Keratinocyte (primary cell): ENCODE measurements around the gene EIF4G2. TPM values are rescaled to one million over a fixed set of nuclear protein-coding genes. Genes with fewer than 3 reads are reported as not detected.

Experiments used
- DNase-seq: peaks from one replicate; pipeline ENCODE4 v3.0.0-alpha.2; 2011; ENCODE audit warnings: low read depth, missing footprints, low spot score
- FAIRE-seq: peaks from 2 replicates; lab custom pipeline; 2011; peaks lifted over from hg19 to GRCh38; lab: Jason Lieb, UNC
- H2AFZ ChIP-seq: 2 replicates; pipeline ENCODE4 v1.6.0; 2012; ENCODE audit warnings: low read length, control low read depth, inconsistent platforms; ENCODE audit not compliant: control insufficient read depth
- H3K27ac ChIP-seq: 2 replicates; pipeline ENCODE4 v1.5.1; 2011; ENCODE audit warnings: low read length; ENCODE audit not compliant: control insufficient read depth, insufficient read depth
- H3K27me3 ChIP-seq: 3 replicates; pipeline ENCODE4 v1.6.0; 2011; ENCODE audit warnings: low read length; ENCODE audit not compliant: control insufficient read depth, insufficient read depth; ENCODE audit errors: extremely low read depth
- H3K36me3 ChIP-seq, 2 experiments: 2 replicates in 1 of 2; 3 replicates in 1 of 2; pipeline ENCODE4 v1.5.1; 2011; ENCODE audit warnings: low read length in 2 of 2, mild to moderate bottlenecking in 1 of 2; ENCODE audit not compliant: control insufficient read depth in 2 of 2, insufficient read depth in 2 of 2; ENCODE audit errors: extremely low read depth in 1 of 2
- H3K4me1 ChIP-seq: 3 replicates; pipeline ENCODE4 v1.5.1; 2011; ENCODE audit warnings: low read length; ENCODE audit not compliant: control insufficient read depth, insufficient read depth; ENCODE audit errors: extremely low read depth
- H3K4me2 ChIP-seq: 3 replicates; pipeline ENCODE4 v1.6.0; 2011; ENCODE audit warnings: low read depth, low read length; ENCODE audit not compliant: control insufficient read depth, insufficient read depth; ENCODE audit errors: extremely low read depth
- H3K4me3 ChIP-seq, 3 experiments: fragments of 200-600 bp in 1 of 3; sonication (generic) in 1 of 3; 2 replicates in 2 of 3; 3 replicates in 1 of 3; pipeline ENCODE4 v1.5.1; 2011 to 2016; ENCODE audit warnings: low read length in 3 of 3, mild to moderate bottlenecking in 3 of 3, control low read depth in 2 of 3, inconsistent platforms in 1 of 3, low read depth in 1 of 3, mixed read lengths in 1 of 3, mixed run types in 1 of 3, moderate library complexity in 1 of 3; ENCODE audit not compliant: control insufficient read depth in 2 of 3, insufficient read depth in 2 of 3; ENCODE audit errors: extremely low read depth in 1 of 3
- H3K79me2 ChIP-seq: 2 replicates; pipeline ENCODE4 v1.6.0; 2012; ENCODE audit warnings: low read length; ENCODE audit not compliant: control insufficient read depth, insufficient read depth
- H3K9ac ChIP-seq: 3 replicates; pipeline ENCODE4 v1.6.0; 2011; ENCODE audit warnings: low read length; ENCODE audit not compliant: control insufficient read depth, insufficient read depth; ENCODE audit errors: extremely low read depth
- H3K9me1 ChIP-seq: 3 replicates; pipeline ENCODE4 v1.6.0; 2011; ENCODE audit warnings: low read length; ENCODE audit not compliant: control insufficient read depth, insufficient read depth; ENCODE audit errors: extremely low read depth
- H3K9me3 ChIP-seq: 2 replicates; pipeline ENCODE4 v1.5.1; 2012; ENCODE audit warnings: low read depth, low read length; ENCODE audit not compliant: control insufficient read depth
- H4K20me1 ChIP-seq: 3 replicates; pipeline ENCODE4 v1.6.0; 2011; ENCODE audit warnings: low read length; ENCODE audit not compliant: control insufficient read depth, insufficient read depth; ENCODE audit errors: extremely low read depth
- CTCF ChIP-seq, 3 experiments: IDR thresholded peaks in 1 of 3; conservative IDR thresholded peaks in 1 of 3; optimal IDR thresholded peaks in 1 of 3; 2 replicates in 2 of 3; 3 replicates in 1 of 3; pipeline versions ENCODE3 to v1.5.1; 2011; ENCODE audit warnings: low read length in 3 of 3, mild to moderate bottlenecking in 3 of 3, moderate library complexity in 2 of 3, control low read depth in 1 of 3, inconsistent platforms in 1 of 3; ENCODE audit not compliant: insufficient read depth in 2 of 3; ENCODE audit errors: extremely low read depth in 1 of 3
- EZH2 ChIP-seq: IDR thresholded peaks from one replicate; pipeline ENCODE4 v1.6.1; 2012; ENCODE audit warnings: inconsistent platforms, mild to moderate bottlenecking, low read length, moderate library complexity
- dilution Hi-C: fragments of 300-500 bp; cut with MboI; formaldehyde crosslinking; loops from one replicate; pipeline ENCODE4 v1.7.0; 2020; ENCODE audit warnings: low sequenced_read_pairs; ENCODE audit not compliant: extremely low pct_ligation_motif_present
- polyA plus RNA-seq, 5 experiments: library from polyadenylated mRNA; depleted of rRNA in 3 of 5; stranded (reverse) in 3 of 5; stranded (forward) in 1 of 5; unstranded in 1 of 5; fragments of >200 nt; gene quantifications; 1 replicate in 1 of 5; 2 replicates in 3 of 5; 3 replicates in 1 of 5; pipeline versions ENCODE4 v1.2.1 to v1.2.3, GENCODE V29; 2011 to 2012; ENCODE audit warnings: missing spikeins in 2 of 5, low read depth in 1 of 5, low replicate concordance in 1 of 5

EIF4G2 gene
- polyA plus RNA-seq, 1 donor (not counting 4 experiments of a cell fraction or from before 2014, with no cell fraction given) = 643 TPM

GRCh38 chr11:10752486-10752885, 56.2 kb downstream of the EIF4G2 start:
- H3K4me3 ChIP-seq = peak overlapping the region in 2 of 3 experiments; percentile 93 to 97
- no peak overlapping the region for H3K9ac ChIP-seq
- no peaks in the 10 kb centered on the region for H3K9me3 ChIP-seq
- H3K4me1 ChIP-seq = peaks cover 7% of the 10 kb centered on the region
- peaks cover 7 to 13% of the 10 kb centered on the region in 2 experiments for H3K36me3 ChIP-seq
- H3K9me1 ChIP-seq = no peaks in the 10 kb centered on the region
- H3K79me2 ChIP-seq = peaks cover 20% of the 10 kb centered on the region
- H3K27ac ChIP-seq = no peak overlapping the region
- DNase-seq = no peak
- no peak for TF ChIP-seq EZH2
- TF ChIP-seq CTCF (optimal IDR thresholded peaks at IDR 0.05 in 1 of 3, IDR thresholded peaks at IDR 0.05 in 1 of 3, conservative IDR thresholded peaks at IDR 0.05 in 1 of 3; ENCODE audit: extremely low read depth in 1 of 3, insufficient read depth in 2 of 3, low read length in 3 of 3) = no peak
- H3K27me3 ChIP-seq = no peaks in the 10 kb centered on the region
- dilution Hi-C loops = no loop called here
- H2AFZ ChIP-seq = no peak overlapping the region
- FAIRE-seq = no peak
- H4K20me1 ChIP-seq = no peaks in the 10 kb centered on the region
- H3K4me2 ChIP-seq = peak overlapping the region; percentile 90

- peak overlapping the region; percentile 90 for H3K4me2 ChIP-seq
- no peak overlapping the region for H2AFZ ChIP-seq
- no peaks in the 10 kb centered on the region for H3K9me1 ChIP-seq
- no peak for FAIRE-seq
- peak overlapping the region; percentile 94 for H3K27ac ChIP-seq
- peaks cover 4 to 10% of the 10 kb centered on the region in 2 experiments for H3K36me3 ChIP-seq
- H3K4me1 ChIP-seq = peaks cover 7% of the 10 kb centered on the region
- DNase-seq = no peak
- H3K9me3 ChIP-seq = no peaks in the 10 kb centered on the region
- no peaks in the 10 kb centered on the region for H3K27me3 ChIP-seq
- peak overlapping the region; percentile 73 to 97 (median 93) for H3K4me3 ChIP-seq
- peaks cover 20% of the 10 kb centered on the region for H3K79me2 ChIP-seq
- no peak for TF ChIP-seq EZH2
- TF ChIP-seq CTCF (optimal IDR thresholded peaks at IDR 0.05 in 1 of 3, IDR thresholded peaks at IDR 0.05 in 1 of 3, conservative IDR thresholded peaks at IDR 0.05 in 1 of 3; ENCODE audit: extremely low read depth in 1 of 3, insufficient read depth in 2 of 3, low read length in 3 of 3) = no peak
- H3K9ac ChIP-seq = peak overlapping the region; percentile 94
- dilution Hi-C loops = no loop called here
- no peaks in the 10 kb centered on the region for H4K20me1 ChIP-seq
Measured at GRCh38 chr11:10752061-10752460, 56.7 kb downstream of the EIF4G2 start.
